Right lobe of liver (tissue), 6 donors: ENCODE measurements around the gene PPP2R5C. TPM values are rescaled to one million over a fixed set of nuclear protein-coding genes. Genes with fewer than 3 reads are reported as not detected.

Experiments
- ATAC-seq, 4 donors: fragments of 200-7000 bp; cut with Tn5 transposase; one replicate each; pipeline ENCODE4 v1.9.1; 2020; ENCODE audit warnings: mild to moderate bottlenecking in 4 of 4, moderate library complexity in 4 of 4
- DNase-seq, 3 donors: peaks; one replicate each; pipeline ENCODE4 v3.0.0-alpha.2; 2020
- H3K27ac ChIP-seq, 3 donors: fragments of 200-600 bp; one replicate each; pipeline ENCODE4 v1.8.0; 2022
- H3K27me3 ChIP-seq, 2 donors: fragments of 200-600 bp; one replicate each; pipeline ENCODE4 v1.8.0; 2022
- H3K36me3 ChIP-seq, 4 donors: fragments of 200-600 bp; sonication (generic) in 1 of 4; one replicate each; pipeline versions ENCODE4 v1.5.1 to v1.8.0; 2017 to 2022; ENCODE audit warnings: control low read depth in 1 of 4
- H3K4me1 ChIP-seq, 4 donors: fragments of 200-600 bp; sonication (generic) in 1 of 4; one replicate each; pipeline versions ENCODE4 v1.5.1 to v1.8.0; 2017 to 2022; ENCODE audit warnings: control low read depth in 1 of 4
- H3K4me3 ChIP-seq, 3 donors: fragments of 200-600 bp; one replicate each; pipeline ENCODE4 v1.8.0; 2022
- H3K9me3 ChIP-seq, 4 donors: fragments of 200-600 bp; sonication (generic) in 1 of 4; one replicate each; pipeline versions ENCODE4 v1.5.1 to v1.8.0; 2017 to 2022; ENCODE audit warnings: control low read depth in 1 of 4
- CTCF ChIP-seq, 4 donors: fragments of 200-600 bp in 3 of 4; fragments of 450-650 bp in 1 of 4; IDR thresholded peaks; one replicate each; pipeline versions ENCODE4 v1.5.1 to v1.8.0; 2016 to 2022; ENCODE audit warnings: antibody characterized with exemption in 4 of 4, mild to moderate bottlenecking in 2 of 4
- POLR2A ChIP-seq: fragments of 450-650 bp; IDR thresholded peaks from one replicate; pipeline ENCODE4 v1.6.1; 2017; ENCODE audit warnings: antibody characterized with exemption, mild to moderate bottlenecking
- WGBS: methylation state at CpG from one replicate; pipeline ENCODE4 v1.1.6; 2018; ENCODE audit warnings: low coverage, low lambda C conversion rate; ENCODE audit not compliant: insufficient coverage; ENCODE audit errors: missing lambda C conversion rate; 5-methylcytosine and 5-hydroxymethylcytosine counted together
- intact Hi-C, 2 donors: fragments of 100-400 bp; cut with DNase I; formaldehyde crosslinking; loops; one replicate each; pipeline versions ENCODE4 v1.11.2 to v1.14.1; 2022
- total RNA-seq, 6 experiments: library from RNA; depleted of rRNA in 2 of 6; stranded (reverse); fragments of >200 nt in 2 of 6; fragmentation: NEBNext Ultra II Directional in 3 of 6; extraction: Animal tissue kit (Norgen Biotek cat#: 25700) in 3 of 6; gene quantifications; one replicate each; pipeline versions ENCODE4 v1.1.0 to v1.2.4, GENCODE V29; 2016 to 2023
- donor health status: DM: no; HTN: yes; CAD: no.
- donor health status: DM: no; HTN: no; CAD: no.
- donor health status: DM: no; HTN: no; CAD: no.
- donor health status: DM: no; HTN: yes; CAD: no.
- donor health status: DM: no; HTN: yes; CAD: no.

Gene PPP2R5C
- total RNA-seq, 6 experiments from 2014 or later: 44.9 to 74.5 (median 55.3) TPM

GRCh38 chr14:101817501-101818001 lies 56.0 kb downstream of the PPP2R5C start:
- no peak overlapping the region for H3K4me3 ChIP-seq
- TF ChIP-seq CTCF (IDR thresholded peaks at IDR 0.05) (no peak), POLR2A (no peak)
- no peaks in the 10 kb centered on the region for H3K36me3 ChIP-seq
- ATAC-seq (no peak), DNase-seq (no peak)
- intact Hi-C loops: no loop called here
- peaks cover 0 to 8% (median 0%) of the 10 kb centered on the region in 4 donors for H3K4me1 ChIP-seq
- H3K9me3 ChIP-seq: no peaks in the 10 kb centered on the region
- H3K27me3 ChIP-seq: no peaks in the 10 kb centered on the region
- no peak overlapping the region for H3K27ac ChIP-seq
- 64% methylated on average over 11 of the region's 11 CpGs for WGBS

GRCh38 chr14:101819251-101819990 lies 57.9 kb downstream of the PPP2R5C start:
- H3K27ac ChIP-seq: peak overlapping the region in 1 of 3 donors; percentile 31
- no peak for DNase-seq

GRCh38 chr14:101820283-101820798 lies 58.8 kb downstream of the PPP2R5C start:
- intact Hi-C loops: no loop called here
- Histone ChIP-seq H3K4me3 (no peak overlapping the region), H3K27ac (peak overlapping the region in 1 of 3 donors; percentile 15), H3K9me3 (no peaks in the 10 kb centered on the region), H3K36me3 (no peaks in the 10 kb centered on the region), H3K27me3 (no peaks in the 10 kb centered on the region), H3K4me1 (no peaks in the 10 kb centered on the region)
- DNase-seq: no peak
- TF ChIP-seq POLR2A (no peak), CTCF (IDR thresholded peaks at IDR 0.05) (no peak)
- peak in 1 of 4 donors; percentile 16 for ATAC-seq
- 74% methylated on average over 5 of the region's 10 CpGs for WGBS

More at GRCh38 chr14:101819251-101819990, 57.9 kb downstream of the PPP2R5C start:
- Histone ChIP-seq H3K9me3 (no peaks in the 10 kb centered on the region), H3K27me3 (no peaks in the 10 kb centered on the region), H3K36me3 (no peaks in the 10 kb centered on the region), H3K4me3 (no peak overlapping the region), H3K4me1 (no peaks in the 10 kb centered on the region)
- intact Hi-C loops: no loop called here
- WGBS: 82% methylated on average over 14 of the region's 16 CpGs
- TF ChIP-seq POLR2A (no peak), CTCF (IDR thresholded peaks at IDR 0.05) (no peak)
- ATAC-seq: peak in 2 of 4 donors; percentile 19 to 38

GRCh38 chr14:101821528-101821927 lies 60.0 kb downstream of the PPP2R5C start:
- intact Hi-C loops: no loop called here
- ATAC-seq (no peak), DNase-seq (no peak)
- 80% methylated on average over 10 of the region's 11 CpGs for WGBS
- TF ChIP-seq CTCF (IDR thresholded peaks at IDR 0.05) (no peak), POLR2A (no peak)
- Histone ChIP-seq H3K4me3 (no peak overlapping the region), H3K27me3 (no peaks in the 10 kb centered on the region), H3K9me3 (no peaks in the 10 kb centered on the region), H3K4me1 (no peaks in the 10 kb centered on the region), H3K27ac (no peak overlapping the region), H3K36me3 (no peaks in the 10 kb centered on the region)
